ENCODE data around the gene CCDC15. TPM values are rescaled to one million over a fixed set of nuclear protein-coding genes. Genes with fewer than 3 reads are reported as not detected.

The CCDC15 gene
- total and polyA plus RNA-seq, 2 of the 13 experiments (the other 11 are each of a cell fraction or from before 2014, with no cell fraction given): 2.2 to 4.6 TPM

- TF ChIP-seq GABPA (IDR thresholded peaks at IDR 0.05; ENCODE audit: low read depth, low read length): no peak
- 0 out of 2 replicates have a peak, but pooled peaks have one; percentile 13 for TF ChIP-seq GABPA (CRISPR knock-in tag; IDR thresholded peaks at IDR 0.05; ENCODE audit: low read depth)
- TF ChIP-seq NCOR1 (IDR thresholded peaks at IDR 0.05; ENCODE audit: borderline replicate concordance, low read length): peak; percentile 52; the same call in 1 of the 2 replicates
- no peak; a peak in 1 of 4 replicates for TF ChIP-seq NR2F1 (CRISPR knock-in tag; IDR thresholded peaks at IDR 0.05)
- TF ChIP-seq, protein P1, sequence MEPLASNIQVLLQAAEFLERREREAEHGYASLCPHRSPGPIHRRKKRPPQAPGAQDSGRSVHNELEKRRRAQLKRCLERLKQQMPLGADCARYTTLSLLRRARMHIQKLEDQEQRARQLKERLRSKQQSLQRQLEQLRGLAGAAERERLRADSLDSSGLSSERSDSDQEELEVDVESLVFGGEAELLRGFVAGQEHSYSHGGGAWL (CRISPR knock-in tag; IDR thresholded peaks at IDR 0.05): no peak
- TF ChIP-seq MEIS2 (CRISPR knock-in tag; IDR thresholded peaks at IDR 0.05): no peak
- no peak for TF ChIP-seq MXD1 (CRISPR knock-in tag; IDR thresholded peaks at IDR 0.05)
- peak; percentile 39; the same call in 1 of the 2 replicates for TF ChIP-seq ELF3 (CRISPR knock-in tag; IDR thresholded peaks at IDR 0.05)
- TF ChIP-seq ZNF263 (CRISPR knock-in tag; IDR thresholded peaks at IDR 0.05): no peak
- TF ChIP-seq STAT6 (CRISPR knock-in tag; IDR thresholded peaks at IDR 0.05; ENCODE audit: borderline replicate concordance): no peak
- no peak for TF ChIP-seq ZFP37 (CRISPR knock-in tag; IDR thresholded peaks at IDR 0.05; ENCODE audit: borderline replicate concordance)
- TF ChIP-seq RFX3 (CRISPR knock-in tag; IDR thresholded peaks at IDR 0.05): no peak
- no peak for TF ChIP-seq SRSF4 (IDR thresholded peaks at IDR 0.05; ENCODE audit: low read depth, low read length, poor library complexity, severe bottlenecking)
- TF ChIP-seq RCOR2 (CRISPR knock-in tag; IDR thresholded peaks at IDR 0.05): no peak
- no peak for TF ChIP-seq ZSCAN21 (CRISPR knock-in tag; IDR thresholded peaks at IDR 0.05; ENCODE audit: borderline replicate concordance)
- no peak for TF ChIP-seq PHF5A (CRISPR knock-in tag; IDR thresholded peaks at IDR 0.05; ENCODE audit: low read depth, unreplicated experiment)
- TF ChIP-seq, protein P2, sequence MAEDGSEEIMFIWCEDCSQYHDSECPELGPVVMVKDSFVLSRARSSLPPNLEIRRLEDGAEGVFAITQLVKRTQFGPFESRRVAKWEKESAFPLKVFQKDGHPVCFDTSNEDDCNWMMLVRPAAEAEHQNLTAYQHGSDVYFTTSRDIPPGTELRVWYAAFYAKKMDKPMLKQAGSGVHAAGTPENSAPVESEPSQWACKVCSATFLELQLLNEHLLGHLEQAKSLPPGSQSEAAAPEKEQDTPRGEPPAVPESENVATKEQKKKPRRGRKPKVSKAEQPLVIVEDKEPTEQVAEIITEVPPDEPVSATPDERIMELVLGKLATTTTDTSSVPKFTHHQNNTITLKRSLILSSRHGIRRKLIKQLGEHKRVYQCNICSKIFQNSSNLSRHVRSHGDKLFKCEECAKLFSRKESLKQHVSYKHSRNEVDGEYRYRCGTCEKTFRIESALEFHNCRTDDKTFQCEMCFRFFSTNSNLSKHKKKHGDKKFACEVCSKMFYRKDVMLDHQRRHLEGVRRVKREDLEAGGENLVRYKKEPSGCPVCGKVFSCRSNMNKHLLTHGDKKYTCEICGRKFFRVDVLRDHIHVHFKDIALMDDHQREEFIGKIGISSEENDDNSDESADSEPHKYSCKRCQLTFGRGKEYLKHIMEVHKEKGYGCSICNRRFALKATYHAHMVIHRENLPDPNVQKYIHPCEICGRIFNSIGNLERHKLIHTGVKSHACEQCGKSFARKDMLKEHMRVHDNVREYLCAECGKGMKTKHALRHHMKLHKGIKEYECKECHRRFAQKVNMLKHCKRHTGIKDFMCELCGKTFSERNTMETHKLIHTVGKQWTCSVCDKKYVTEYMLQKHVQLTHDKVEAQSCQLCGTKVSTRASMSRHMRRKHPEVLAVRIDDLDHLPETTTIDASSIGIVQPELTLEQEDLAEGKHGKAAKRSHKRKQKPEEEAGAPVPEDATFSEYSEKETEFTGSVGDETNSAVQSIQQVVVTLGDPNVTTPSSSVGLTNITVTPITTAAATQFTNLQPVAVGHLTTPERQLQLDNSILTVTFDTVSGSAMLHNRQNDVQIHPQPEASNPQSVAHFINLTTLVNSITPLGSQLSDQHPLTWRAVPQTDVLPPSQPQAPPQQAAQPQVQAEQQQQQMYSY (CRISPR knock-in tag; IDR thresholded peaks at IDR 0.05): no peak
- TF ChIP-seq, protein P3, sequence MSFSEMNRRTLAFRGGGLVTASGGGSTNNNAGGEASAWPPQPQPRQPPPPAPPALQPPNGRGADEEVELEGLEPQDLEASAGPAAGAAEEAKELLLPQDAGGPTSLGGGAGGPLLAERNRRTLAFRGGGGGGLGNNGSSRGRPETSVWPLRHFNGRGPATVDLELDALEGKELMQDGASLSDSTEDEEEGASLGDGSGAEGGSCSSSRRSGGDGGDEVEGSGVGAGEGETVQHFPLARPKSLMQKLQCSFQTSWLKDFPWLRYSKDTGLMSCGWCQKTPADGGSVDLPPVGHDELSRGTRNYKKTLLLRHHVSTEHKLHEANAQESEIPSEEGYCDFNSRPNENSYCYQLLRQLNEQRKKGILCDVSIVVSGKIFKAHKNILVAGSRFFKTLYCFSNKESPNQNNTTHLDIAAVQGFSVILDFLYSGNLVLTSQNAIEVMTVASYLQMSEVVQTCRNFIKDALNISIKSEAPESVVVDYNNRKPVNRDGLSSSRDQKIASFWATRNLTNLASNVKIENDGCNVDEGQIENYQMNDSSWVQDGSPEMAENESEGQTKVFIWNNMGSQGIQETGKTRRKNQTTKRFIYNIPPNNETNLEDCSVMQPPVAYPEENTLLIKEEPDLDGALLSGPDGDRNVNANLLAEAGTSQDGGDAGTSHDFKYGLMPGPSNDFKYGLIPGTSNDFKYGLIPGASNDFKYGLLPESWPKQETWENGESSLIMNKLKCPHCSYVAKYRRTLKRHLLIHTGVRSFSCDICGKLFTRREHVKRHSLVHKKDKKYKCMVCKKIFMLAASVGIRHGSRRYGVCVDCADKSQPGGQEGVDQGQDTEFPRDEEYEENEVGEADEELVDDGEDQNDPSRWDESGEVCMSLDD (CRISPR knock-in tag; IDR thresholded peaks at IDR 0.05; ENCODE audit: borderline replicate concordance): no peak
- 0 out of 2 replicates have a peak, but pooled peaks have one; percentile 4 for TF ChIP-seq ZNF543 (CRISPR knock-in tag; IDR thresholded peaks at IDR 0.05)
These were observed 19.0 kb upstream of the CCDC15 start (continued) for GRCh38 chr11:124934862-124935547.

All from HepG2 (cell line).